ENCODE measurements around the gene PPP2R2C.

GRCh38 chr4:6306299-6306698 lies 166.1 kb downstream of the PPP2R2C start:
- TF ChIP-seq SMC3 (conservative IDR thresholded peaks at IDR 0.05; ENCODE audit: poor library complexity) (no peak), EP300 (conservative IDR thresholded peaks at IDR 0.05; ENCODE audit: poor library complexity, severe bottlenecking) (no peak), POLR2AphosphoS5 (IDR thresholded peaks at IDR 0.05) (no peak), EZH2 (IDR thresholded peaks at IDR 0.05; ENCODE audit: borderline replicate concordance, insufficient read depth, low read length, poor library complexity, severe bottlenecking) (no peak), REST (IDR thresholded peaks at IDR 0.05; ENCODE audit: borderline replicate concordance) (no peak), RAD21 (conservative IDR thresholded peaks at IDR 0.05) (no peak), MXI1 (conservative IDR thresholded peaks at IDR 0.05; ENCODE audit: poor library complexity, severe bottlenecking) (no peak)
- TF ChIP-seq, protein P1, sequence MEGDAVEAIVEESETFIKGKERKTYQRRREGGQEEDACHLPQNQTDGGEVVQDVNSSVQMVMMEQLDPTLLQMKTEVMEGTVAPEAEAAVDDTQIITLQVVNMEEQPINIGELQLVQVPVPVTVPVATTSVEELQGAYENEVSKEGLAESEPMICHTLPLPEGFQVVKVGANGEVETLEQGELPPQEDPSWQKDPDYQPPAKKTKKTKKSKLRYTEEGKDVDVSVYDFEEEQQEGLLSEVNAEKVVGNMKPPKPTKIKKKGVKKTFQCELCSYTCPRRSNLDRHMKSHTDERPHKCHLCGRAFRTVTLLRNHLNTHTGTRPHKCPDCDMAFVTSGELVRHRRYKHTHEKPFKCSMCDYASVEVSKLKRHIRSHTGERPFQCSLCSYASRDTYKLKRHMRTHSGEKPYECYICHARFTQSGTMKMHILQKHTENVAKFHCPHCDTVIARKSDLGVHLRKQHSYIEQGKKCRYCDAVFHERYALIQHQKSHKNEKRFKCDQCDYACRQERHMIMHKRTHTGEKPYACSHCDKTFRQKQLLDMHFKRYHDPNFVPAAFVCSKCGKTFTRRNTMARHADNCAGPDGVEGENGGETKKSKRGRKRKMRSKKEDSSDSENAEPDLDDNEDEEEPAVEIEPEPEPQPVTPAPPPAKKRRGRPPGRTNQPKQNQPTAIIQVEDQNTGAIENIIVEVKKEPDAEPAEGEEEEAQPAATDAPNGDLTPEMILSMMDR (IDR thresholded peaks at IDR 0.05; ENCODE audit: poor library complexity, severe bottlenecking): no peak
